Non-pigmented ciliary epithelial cell (primary cell): ENCODE data around the gene DSE.
A peak's percentile ranks its signal among the peaks of the same experiment; 100 is the strongest.

Source experiments
- DNase-seq: peaks from one replicate; pipeline ENCODE4 v3.0.0-alpha.2; 2010; ENCODE audit warnings: low read depth

The DSE gene

DNA sequence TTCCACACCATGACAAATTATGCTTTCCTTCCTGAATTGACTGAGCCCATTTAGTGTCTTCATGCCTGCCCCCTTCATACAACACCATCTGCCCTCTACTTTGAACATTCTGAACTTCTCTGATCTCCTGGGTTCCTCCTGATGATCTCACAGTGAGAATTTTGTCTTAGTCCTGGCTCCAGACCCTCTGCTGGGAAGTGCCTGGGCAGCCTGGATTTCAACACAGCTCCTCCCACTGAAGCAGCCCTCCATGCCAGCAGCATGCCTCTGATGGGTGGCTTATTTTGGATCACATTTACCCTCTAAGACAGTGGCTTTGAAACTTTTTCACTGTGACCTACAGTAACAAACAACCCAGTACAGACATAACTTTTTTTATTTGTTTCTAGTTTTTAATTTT is 41.5 kb downstream of the DSE start:
- no peak for DNase-seq

GRCh38 chr6:116413357-116413756 is 42.6 kb downstream of the DSE start:
- no peak for DNase-seq

DNA sequence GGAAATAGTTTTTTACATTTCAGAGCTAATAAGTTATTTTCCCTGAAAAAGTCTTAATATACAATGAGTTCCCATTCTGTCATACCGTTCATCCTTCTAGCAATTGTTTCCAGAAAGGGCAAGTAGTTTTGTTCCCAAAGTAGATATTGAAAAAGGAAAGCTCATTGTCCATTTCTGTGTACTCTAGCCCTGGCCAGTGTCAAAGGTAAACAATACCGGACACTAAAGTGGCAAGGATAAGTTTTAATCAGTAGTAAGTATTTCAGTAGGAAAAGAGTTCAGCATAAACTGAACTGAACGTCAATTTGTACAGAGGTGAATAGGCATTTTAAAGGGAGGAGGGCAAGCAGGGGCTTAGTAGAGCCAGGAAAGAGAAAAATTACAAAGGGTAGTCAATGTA is 46.9 kb downstream of the DSE start:
- DNase-seq = no peak

- DNase-seq = no peak
These were observed 48.5 kb downstream of the DSE start for GRCh38 chr6:116419069-116419786.

DNA sequence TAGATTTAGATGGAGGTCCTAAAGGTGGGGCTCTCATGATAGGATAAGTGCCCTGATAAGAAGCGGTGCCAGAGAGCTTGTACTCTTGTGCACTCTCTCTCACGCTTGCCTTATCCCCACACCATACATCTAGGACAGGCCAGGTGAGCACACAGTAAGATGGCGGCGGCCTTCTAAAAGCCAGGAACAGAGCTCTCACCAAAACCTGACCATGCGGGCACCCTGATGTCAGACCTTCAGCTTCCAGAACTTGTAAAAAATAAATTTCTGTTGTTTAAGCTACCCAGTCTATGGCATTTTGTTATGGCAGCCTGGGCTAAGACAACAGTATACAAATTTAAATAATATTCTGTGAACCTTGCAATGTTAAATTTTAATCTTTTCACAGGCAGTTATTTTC is 49.6 kb downstream of the DSE start:
- DNase-seq = no peak

DNA sequence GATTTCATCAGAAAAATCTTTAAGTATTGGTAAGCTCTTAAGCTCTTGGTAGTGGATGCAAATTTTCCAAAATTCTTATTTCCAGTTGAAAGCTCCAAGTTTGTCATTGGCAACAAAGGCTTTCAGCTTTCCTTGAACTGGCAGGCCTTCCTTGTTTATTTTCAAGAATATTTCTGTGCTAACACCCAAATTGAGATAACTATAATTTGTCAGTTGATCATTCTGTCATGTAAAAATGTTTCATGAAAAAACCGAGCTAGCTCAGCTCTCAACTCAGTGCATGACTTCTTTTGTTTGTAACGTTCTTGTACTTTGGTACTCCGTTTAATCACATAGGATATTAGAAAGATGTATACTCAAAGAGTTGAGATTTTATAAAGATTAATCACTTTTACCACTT is 51.5 kb downstream of the DSE start:
- DNase-seq = no peak

- DNase-seq = no peak
These were observed 53.3 kb downstream of the DSE start for GRCh38 chr6:116424001-116424400.

DNA sequence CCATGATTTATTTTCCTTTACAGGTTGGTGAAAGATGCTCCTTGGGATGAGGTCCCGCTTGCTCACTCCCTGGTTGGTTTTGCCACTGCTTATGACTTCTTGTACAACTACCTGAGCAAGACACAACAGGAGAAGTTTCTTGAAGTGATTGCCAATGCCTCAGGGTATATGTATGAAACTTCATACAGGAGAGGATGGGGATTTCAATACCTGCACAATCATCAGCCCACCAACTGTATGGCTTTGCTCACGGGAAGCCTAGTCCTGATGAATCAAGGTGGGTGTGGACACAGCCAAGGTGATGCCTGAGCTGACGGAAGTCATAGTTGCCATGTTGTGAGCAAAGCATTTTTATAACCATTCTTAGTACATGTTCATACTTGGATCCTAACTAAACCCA is 55.8 kb downstream of the DSE start:
- DNase-seq = no peak

- no peak for DNase-seq
These were observed 58.4 kb downstream of the DSE start for GRCh38 chr6:116429111-116429510.

DNA sequence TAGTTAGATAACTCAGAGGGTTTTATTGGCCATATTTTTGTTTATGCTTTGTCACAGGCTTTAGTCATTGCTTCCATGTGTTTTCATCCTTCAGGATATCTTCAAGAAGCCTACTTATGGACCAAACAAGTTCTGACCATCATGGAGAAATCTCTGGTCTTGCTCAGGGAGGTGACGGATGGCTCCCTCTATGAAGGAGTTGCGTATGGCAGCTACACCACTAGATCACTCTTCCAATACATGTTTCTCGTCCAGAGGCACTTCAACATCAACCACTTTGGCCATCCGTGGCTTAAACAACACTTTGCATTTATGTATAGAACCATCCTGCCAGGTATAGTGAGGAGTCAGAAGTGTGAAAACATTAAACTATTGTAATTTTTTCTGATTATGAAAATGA is 60.1 kb downstream of the DSE start:
- no peak for DNase-seq

- DNase-seq = no peak
These were observed 61.3 kb downstream of the DSE start for GRCh38 chr6:116431964-116432595.

DNA sequence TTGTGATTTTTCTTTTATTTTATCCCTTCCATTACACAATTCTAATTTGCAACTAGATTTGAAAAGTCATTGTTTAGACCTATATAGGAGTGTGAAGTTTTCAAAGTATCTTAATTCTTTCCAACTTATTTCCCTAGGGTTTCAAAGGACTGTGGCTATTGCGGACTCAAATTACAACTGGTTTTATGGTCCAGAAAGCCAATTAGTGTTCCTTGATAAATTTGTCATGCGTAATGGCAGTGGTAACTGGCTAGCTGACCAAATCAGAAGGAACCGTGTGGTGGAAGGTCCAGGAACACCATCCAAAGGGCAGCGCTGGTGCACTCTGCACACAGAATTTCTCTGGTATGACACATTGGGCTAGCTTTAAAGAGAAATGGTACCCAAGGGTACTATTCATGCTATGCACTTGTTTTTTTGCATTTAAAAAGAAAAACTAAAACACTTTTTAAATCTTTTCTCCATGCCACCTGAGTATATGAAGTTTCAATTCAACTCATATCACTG is 62.5 kb downstream of the DSE start:
- DNase-seq = no peak

- no peak for DNase-seq
These were observed 63.4 kb downstream of the DSE start for GRCh38 chr6:116434056-116434725.

GRCh38 chr6:116436586-116436985 is 65.8 kb downstream of the DSE start:
- DNase-seq = no peak

DNA sequence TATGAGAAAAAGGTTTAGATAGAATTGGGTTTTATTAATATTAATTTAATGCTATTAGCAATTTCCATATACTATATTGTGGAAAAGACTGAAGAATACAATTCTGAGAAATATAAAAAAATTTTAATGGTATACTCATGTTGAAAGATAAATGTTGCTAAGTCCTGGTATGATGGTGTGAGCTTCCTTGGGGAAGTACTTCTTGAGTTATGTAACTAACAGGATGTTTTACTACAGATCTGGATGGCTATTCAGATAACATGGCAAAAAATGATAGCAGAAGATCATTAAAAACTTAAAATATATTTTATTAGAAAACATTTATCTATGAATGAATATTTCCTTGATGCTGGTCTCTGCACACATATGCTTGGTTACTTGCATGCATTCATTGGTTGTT is 66.9 kb downstream of the DSE start:
- DNase-seq = no peak

DNA sequence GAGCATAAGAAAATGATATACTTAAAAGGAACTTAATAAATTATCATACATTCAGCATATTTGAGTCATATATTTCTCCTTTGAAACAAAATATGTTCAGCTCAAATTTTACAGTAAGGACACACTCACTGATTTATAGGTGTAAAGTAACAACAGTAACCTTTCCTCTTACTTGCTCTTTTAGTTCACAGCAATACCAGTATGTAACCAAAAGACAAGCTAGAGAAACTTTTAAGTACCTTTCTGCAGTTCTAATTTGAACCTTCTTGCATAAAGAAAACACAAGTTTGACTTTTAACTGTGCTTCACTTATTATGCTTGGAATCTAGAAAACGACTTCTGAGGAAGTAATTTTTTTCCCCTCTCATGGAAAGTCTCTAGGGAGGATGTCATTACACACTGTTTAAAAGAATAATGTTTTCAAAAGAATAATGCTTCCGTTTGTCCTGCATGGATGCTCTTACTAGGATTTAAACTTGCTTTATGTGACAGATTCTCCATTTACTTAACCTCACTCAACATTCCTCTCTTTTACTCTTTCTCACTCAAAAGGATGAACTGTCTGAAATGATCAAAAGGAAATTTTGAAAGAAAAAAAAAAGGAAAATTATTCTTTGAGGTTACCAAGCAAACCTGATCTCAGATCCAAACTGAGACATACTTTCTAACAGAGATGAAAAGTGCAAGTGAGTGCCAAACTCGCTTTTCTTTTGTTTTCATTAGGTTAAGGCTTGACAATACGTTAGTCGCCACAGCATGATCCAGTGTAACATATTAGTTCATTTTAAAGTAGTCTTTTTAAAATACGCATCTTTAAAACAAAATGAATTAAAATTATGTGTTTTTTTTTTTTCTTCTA is 68.1 kb downstream of the DSE start:
- DNase-seq = no peak

GRCh38 chr6:116439522-116440051 is 68.8 kb downstream of the DSE start:
- peak; percentile 36 for DNase-seq

DNA sequence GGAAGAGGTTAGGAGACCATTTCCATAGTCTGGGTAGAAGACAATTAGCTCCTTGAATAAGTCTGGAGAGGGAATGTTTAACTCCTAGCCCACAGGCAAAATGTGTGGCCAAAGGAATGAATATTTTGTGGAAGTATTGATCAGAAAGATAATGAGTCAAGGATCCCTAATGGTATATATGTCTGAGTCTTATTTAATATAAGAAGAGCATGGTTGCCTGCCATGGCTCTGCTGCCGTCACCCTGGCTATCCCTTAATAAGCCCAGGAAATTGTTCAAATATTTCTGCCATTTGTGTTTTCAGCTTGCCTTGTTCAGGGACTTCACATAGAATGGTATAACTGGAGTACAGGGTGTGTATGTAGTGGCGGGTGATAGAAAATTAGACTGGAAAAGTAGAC is 72.4 kb downstream of the DSE start:
- no peak for DNase-seq

DNA sequence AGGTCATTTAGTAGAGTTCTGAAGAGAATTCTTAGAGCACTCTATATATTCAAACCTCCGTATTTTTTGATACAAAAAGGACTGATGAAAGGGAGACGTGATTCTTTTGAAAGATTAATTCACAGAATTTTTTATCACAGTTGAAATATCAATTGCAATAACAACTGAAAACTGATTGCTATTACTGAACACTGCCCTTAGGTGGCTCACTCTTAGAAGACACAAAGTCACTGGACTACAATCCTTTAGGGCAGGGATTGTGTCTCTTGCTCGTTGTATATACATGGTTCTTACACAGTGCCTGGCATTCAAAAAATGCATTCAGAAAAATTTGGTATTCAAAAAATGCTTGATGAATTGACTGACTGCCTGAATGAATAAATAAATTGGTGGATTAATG is 73.3 kb downstream of the DSE start:
- DNase-seq = no peak

DNA sequence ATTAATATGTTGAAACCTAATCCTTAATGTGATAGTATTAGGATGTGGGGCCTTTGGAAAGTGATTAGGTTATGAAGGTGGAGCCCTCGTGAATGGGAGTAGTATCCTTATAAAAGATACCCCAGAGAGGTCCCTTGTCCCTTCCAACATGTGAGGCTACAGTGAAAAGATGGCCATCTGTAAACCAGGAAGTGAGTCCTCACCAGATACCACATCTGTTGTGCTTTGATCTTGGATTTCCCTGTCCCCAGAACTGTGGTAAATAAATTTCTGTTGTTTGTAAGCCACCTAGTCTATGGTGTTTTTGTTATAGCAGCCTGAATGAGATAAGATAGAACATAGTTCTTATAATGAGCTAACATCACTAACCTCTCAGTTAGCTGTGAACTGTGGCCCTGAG is 73.8 kb downstream of the DSE start:
- DNase-seq = no peak

- no peak for DNase-seq
These were observed 74.4 kb downstream of the DSE start for GRCh38 chr6:116445102-116445501.

DNA sequence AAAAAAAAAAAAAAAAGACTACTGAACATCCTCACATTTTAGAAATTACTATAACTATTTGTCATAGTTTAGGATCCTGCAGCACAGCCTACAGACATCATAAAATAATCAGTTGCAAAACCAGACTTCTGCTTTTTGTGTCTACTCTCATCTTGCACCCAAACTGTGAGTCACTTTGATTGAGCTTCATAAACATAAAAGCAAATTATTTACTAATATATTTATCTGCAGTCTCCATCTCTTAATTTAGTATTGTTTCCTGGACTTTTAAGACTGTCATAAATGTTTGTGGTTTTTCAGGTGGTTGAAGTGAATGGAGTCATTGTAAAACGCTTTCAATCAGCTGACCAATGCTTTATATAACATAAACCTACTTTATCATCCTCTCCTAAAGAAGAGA is 75.7 kb downstream of the DSE start:
- no peak for DNase-seq
